NCI-H1694 (cell line): ENCODE results near the gene RAD52.

Source experiments
- DNase-seq: peaks from one replicate; lab custom pipeline; 2025; lab: John Stamatoyannopoulos, UW

Gene RAD52

DNA sequence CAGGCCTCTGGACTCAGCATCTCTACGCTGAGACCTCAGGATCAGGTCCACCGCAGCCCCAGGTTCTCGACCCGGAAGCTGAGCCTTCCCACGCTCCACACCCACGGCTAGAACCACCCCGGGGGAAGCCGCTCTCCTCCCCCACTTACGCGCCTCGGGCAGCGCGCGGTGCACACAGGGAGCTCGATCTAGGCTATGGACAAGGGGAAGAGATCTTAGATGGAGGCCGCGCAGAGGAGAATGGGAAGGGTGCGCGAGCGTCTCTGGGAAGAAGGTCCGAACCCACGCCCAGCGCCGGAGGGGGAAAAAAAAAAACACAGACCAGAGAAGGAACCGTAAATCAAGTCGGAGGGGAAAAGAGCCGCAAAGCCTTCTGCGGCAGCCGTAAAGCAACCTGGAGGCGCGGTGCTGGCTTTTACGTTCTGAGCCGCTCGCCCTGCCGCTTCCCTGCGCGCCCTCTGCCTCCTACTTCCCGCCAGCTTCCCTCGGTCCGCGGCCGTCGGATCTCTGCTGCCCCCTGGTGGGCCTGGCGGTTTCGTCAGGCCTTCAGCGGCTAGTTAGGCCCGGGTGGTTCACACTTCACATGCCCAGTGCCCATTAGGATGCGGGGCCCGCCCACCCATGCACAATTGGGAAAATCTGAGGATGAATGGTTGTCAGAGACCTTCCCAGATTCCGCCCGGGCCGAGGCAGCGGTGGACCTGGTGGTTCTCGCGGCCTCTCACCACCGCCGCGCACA, at the start of gene RAD52:
Gene RAD52 (minus strand): TSS at position 242 of the 739 bp plus-strand sequence. CDS start 16,636 bp downstream, outside the sequence.
- peak; percentile 99 for DNase-seq

DNA sequence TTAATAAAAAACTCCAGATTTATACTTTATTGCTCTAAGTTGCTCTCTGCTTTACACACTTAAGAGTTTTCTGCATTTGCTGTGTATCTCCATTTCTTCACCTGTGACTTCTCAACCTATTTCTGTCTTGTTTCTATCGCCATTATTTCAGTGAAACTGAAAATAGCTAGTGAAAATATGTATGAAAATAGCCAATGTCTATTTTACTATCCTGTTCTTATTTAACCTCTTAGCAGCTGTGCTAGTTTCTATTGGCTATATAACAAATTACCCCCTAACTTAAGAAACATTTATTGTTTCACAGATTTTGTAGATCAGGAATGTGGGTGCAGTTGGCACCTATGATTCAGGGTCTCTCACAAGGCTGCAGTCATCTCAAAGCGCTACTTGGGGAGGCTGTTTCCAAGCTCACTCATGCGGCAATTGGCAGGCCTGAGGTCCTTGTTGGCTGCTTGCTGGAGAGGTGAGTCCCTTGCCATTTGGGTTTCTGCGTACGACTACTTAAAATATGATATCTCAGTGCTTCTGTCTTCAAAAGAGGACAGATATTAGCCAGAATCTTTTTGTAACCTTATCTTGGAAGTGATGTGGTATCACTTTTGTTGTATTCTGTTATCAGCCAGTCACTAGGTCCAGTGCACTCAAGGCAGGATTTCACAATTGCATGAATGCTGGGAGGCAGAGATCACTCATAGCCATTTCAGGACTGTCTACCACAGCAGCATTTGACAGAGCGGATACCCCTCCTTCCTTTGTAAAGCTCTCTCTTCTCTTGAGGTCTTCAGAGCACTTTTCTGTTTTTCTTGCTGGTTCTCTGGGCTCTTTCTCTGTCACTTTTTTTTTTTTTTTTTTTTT, 48.8 kb upstream of the RAD52 start:
- DNase-seq = no peak

DNA sequence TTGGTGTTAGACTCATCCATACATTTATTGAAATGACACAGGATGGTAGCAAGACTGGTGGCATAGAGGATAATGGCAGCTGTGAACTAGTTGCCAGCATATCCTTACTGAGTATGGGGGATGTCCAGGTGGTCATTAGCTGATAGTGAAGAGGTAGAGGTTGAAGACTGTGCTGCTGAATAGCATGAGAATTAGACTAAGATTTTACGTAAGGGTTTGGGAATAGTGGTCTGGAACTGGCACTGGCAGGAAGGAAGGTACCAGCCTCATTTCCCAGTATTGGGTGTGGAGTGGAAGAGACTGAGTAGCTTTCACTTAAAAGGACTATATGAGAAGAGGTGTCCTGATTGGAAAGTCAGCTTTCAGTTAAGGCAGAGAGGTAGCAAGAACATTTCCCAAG, 48.0 kb upstream of the RAD52 start:
- no peak for DNase-seq

DNA sequence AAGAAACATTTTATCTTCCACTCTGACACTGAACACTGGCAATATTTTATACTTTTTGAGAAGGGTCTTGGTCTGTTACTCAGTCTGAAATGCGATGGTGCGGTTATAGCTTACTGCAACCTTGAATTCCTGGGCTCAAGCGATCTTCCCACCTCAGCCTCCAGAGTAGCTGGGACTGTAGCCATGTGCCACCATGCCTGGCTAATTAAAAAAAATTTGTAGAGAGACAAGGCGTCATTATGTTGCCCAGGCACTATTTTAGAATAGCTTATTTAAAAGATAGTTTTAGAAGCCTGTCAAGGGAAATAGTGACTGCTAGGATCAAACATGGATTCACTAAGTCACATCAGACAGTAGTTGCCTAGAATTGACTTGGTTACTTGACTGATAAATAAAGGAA, 47.4 kb upstream of the RAD52 start:
- DNase-seq = no peak

DNA sequence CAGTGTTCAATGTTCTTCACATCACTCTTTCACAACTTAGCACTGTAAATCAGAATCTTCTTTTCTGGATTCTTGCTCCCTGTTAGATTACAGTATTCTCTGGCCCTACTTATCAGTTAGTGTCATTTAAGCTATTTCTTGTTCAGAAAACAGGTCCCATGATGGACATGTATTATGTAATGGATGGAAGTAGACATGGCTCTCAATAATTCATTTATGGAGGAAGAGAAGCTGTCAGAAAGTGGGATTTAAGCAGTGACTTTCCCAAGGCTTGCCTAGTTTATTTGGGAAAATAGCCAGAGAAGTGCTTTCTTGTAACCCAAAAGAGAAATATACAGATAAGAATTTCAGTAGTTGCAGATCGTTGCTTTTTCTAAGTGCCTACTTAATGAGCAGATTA, 43.2 kb upstream of the RAD52 start:
- DNase-seq = no peak

DNA sequence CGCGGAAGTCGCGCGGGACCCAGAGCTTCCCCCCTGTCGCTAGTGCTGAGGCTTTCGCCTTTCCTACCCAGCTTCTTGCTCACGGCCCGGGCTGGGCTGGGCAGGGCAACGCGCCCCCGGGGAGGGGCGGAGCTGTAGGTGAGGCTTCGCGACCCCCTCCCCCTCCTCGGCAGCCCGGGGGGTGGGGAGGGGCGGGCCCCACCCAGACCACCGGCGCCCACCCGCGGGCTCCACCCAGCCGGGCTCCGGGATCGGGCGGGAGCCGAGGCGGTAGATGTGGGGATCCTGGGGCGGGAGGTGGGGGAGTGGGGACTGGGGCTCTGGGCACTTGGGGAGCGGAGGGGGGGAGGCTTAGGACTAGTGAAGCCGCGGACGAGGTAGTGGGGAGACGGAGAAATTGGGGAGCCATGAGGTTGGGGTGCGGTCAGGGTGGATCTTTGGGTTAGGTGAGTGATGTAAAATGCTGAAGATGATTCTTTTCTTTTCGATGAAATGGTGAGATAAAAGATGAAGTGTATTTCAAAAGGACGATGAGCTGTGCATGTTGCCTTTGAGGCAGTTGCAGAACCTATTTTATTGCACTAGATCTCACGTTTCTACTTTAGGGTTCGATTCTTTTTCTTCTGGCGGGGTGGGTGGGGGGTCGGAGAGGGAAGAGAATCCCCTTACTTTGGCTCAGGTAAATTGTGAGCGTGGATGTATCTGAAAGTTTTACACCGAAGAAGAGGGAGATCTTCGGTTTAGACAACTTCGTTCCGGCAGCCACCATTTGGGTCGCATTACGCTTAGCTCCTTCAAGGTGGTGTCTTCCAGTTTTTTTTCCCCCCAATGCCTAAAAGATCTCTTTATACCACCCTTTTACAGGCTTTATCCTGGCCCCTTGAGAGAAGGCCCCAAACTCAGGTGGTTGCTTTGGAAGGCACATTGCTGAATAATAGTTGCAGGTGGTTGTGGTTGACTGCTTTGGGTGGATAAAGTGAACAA, 42.1 kb upstream of the RAD52 start:
- peak; percentile 47 for DNase-seq

DNA sequence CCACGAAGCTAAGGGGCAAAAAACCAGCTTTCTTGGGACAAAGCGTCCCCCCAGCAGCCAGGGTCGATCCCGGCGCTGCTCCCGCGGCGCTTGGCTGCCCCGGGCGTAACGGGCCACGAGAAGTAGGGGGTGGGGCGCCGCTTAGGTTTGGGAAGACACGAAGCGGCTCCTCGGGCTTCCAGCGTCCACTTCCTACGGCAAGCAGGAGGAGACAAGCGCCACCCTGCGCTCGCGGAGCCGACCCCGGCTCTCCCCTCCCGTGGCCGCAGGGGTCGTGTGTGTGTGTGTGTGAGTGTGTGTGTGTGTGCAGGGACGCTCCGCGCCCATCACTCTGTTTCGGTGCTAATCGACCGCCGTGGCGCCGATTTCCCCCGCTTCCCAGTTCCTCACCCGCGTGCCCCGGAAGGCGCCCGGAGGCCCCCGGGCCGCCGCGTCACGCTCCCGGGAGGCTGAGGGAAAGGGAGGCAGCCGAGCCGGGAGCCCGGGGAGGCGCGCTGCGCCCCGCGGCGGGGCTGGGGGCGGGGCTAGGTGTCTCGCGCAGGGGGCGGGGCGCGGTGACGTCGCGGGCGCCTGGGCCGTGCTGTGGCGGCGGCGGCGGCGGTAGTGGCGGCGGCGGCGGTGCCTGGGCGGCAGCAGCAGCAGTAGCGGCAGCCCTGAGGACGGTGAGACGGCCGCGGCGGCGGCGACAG, 41.3 kb upstream of the RAD52 start, which contains the start of gene ERC1:
Gene ERC1 (plus strand): TSS at position 563 of the 689 bp plus-strand sequence. CDS start 36,681 bp downstream, outside the sequence.
- DNase-seq = peak; percentile 76

DNA sequence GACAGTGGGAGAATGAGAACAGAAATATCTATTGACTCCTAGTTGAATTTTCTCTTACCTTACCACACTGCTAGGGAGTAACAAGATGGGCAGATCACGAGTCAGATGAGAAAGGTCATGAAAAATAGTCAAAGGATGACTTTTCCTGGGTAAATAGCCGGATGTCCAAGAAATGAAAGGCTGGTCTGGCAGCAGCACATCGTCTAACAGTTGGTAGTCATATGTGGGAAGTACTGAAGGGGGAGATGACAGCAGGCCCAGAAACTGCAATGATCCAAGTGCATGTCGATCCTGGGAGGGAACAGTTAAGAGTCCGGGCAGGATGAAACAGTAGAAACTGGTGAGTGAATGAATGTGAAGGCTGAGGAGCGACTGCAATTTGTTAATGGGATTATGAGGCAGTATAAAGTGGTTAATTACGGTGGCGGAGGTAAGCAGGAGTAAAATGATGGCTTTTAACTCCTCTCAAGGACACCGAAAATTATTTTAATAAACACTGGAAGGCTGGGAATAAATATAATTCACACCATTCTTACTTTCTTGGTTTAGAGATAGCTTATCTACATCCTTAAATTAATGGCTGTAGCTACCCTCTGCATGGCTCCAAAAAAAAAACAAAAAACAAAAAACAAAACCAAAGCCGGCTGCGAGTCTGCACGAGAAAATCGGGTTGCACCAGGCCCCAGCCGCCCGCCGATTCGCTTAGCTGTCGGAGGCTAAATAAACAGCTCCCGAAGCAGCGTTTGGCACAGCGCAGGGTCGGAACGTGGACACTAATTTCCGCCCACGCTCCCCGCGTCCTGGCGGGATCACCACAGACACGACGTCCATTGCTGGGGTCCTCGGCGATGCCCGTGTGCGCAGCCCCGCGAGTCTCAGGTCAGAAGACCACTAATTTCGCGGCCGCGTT, 40.5 kb upstream of the RAD52 start:
- DNase-seq = peak; percentile 49

DNA sequence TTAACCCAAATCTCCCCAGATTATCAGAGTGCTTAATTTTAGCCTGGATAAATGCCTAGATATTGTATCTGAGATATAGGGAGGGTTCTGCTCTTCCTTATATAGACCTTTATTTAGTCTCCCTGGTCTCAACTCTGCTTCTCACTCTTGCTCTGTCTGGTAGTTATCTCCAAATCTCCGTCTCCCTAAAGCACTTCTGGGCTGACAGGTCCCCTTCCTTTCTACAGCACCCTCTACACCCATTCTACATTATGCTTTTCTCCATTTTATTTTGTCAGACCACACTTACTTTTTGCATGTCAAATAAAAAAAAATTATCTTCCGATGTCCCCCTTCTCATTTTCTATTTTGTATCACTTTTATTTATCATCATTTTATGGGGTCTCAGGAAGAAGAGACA, 39.6 kb upstream of the RAD52 start:
- no peak for DNase-seq

DNA sequence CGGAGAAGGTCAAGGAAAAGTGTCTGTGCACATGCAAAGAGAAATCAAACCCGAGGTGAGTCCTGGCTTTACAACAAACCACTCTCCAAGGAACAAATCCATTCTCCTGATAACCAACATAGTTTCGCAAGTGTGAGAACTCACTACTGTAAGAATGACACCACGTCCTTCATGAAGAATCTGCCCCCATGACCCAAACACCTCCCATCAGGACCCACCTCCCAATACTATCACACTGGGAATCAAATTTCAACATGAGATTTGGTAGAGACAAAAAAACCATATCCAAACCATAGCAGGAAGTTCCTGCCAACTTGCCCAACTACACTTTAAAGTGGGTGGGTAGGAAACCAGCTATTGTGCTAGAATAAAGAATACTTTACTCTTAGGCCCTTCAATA, 39.2 kb upstream of the RAD52 start:
- DNase-seq = no peak

DNA sequence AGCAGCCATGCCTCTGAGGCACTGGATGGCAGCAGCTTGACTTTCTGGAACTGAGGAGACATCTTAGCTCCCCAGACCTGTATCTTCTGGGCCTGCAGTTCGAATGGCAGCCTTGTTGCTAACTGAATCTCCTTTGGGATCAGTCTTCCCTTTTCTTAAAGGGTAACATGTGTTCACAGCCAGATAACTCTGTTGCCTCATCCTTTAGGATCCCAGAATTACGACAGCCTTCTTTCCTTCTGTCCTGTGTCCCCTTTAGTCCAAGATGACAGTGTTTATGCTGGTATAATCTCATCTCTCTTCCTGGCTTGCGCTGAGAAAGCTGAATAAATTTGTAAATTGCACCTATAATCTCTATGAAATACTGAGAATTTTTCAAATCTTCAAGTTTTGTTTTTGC, 32.5 kb upstream of the RAD52 start:
- DNase-seq = no peak

DNA sequence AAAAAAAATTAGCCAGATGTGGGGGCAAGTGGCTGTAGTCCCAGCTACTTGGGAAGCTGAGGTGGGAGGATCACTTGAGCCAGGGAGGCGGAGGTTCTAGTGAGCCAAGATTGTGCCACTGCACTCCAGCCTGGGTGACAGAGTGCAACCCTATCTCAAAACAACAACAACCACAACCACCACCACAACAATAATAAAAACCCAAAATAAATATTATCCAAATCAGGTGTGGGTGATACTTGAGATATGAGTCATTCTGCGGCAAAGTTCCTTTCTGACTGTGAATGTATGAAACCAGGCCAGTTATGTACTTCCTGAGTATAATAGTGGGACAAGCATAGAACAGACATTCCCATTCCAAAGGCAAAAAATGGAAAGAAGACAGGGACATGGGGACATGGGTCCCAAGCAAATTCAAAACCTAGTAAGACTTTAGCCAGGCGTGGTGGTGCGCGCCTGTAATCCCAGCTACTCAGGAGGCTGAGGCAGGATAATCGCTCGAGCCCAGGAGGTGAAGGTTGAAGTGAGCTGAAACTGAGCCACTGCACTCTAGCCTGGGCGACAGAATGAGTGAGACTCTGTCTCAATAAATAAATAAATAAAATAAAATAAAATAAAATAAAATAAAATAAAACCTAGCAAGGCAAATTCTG, 31.8 kb upstream of the RAD52 start:
- no peak for DNase-seq

DNA sequence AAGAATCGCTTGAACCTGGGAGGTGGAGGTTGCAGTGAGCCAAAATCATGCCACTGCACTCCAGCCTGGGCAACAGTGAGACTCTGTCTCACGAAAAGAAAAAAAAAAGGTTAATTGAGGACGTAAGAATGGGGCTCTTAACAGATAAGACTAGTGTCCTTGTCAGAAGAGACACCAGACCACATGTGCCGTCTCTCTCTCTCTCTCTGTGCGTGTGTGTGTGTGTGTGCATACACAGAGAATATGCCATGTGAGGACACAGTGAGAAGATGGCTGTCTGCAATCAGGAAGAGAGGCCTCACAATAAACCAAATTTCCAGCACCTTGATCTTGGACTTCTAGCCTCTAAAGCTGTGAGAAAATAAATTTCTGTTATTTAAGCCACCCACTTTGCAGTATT, 29.9 kb upstream of the RAD52 start:
- DNase-seq = no peak

DNA sequence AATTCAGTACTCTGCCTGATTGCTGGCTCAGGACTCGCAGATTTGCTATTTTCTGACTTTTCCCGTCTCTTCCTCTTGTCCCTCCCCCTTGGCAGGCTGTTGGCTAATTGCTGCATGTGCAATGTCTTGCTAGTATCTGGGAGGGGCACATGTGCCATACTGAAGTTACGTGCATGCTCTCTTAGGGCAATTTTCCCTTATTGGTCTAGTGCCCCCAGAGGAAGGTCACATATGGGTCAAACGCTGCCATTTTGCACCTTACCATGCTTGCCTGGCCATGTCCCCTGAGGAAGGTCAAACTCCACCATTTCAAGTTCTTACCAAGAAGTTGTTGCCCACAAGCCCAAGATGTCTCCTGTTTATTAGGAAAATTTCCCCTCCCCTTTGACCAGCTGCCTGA, 27.7 kb upstream of the RAD52 start:
- no peak for DNase-seq

DNA sequence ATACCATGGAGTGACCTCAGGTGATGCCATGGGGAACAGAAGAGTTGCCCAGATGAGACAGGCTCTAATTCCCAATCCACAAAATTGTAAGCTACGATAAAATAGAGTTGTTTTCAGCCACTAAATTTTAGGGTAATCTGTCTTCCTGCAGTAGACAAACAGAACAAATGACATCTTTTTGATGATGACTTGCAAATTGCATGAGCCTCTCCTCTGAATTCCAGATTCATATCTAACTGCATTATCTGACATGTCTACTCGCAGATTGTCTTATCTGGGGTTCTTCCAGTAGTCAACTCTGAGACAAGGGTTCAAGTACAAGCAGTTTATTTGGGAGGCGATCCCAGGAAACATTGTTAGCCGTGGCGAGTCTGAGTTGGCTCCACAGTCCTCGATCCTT, 27.1 kb upstream of the RAD52 start:
- DNase-seq = no peak

DNA sequence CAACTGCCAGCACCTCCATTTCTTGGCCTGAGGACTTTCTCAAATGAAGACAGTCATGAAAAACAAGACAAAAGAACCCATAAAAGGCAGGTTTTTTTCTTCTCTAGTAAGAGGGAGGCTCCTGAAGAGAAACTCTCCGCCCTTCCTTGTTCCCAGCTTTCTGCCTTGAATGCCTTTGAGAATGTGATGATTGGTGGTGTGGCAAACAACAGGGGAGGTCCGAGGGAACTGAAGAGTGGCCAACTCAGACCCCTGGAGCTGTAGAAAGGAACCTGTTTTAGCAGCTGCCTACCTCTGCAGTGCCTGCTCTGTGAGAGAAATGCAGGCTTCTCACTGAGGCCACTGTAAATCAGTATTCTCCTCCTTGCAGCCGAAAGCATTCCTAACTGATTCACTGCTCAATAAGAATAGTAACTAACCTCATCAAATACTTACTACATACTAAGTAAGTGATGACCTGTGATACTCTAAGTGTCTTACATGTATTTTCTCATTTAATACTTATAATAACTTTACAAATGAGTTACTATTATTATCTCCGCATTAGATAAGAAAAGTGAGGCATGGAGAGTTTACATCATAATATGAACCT, 24.9 kb upstream of the RAD52 start:
- no peak for DNase-seq

DNA sequence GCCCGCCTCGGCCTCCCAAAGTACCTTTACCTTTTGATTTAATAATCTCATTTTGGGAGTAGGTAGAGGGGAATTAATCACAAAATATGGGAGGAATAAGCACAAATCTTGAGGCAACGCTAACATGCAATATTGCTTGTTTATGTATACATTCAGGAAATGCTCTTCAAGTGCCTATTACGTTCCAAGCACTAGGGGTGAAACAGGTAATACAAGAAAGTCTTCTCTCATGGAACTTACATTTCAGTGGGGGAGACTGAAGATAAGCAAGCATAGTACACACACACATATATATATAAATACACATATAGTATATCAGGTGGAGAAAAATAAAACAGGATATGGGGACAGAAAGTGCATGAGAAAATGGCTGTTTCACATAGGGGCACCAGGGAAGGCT, 22.5 kb upstream of the RAD52 start:
- no peak for DNase-seq

DNA sequence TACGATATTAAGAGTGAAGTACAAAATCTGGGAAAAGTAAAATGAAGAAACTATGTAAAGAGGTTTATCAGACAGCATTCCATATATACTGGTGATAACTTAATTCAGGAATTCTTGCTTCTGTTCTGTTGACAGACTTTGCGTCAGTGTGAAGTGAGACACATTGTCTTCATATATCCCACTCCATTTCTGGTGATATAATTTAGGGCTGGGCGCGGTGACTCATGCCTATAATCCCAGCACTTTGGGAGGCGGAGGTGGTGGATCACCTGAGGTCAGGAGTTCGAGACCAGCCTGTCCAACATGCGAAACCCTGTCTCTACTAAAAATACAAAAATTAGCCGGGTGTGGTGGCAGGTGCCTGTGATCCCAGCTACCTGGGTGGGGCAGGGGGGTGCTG, 20.3 kb upstream of the RAD52 start:
- no peak for DNase-seq

DNA sequence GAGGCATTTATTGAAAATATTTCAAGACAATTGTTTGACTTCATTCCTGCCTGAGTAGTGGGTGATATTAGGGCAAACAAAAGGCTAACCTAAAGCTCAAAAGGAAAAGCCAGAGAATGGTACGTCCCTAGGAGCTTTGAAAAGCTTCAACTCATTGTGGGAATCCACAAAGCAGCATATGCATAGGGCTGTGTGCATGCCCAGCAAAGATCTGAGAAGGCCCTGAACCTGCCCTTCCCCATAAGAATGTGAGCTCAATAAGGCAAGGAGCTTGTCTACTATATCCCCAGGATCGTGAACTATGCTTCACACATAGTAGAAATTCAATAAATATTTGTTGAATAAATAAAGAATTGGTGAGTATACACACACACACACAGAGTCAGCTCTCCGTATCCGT, 19.1 kb upstream of the RAD52 start:
- peak; percentile 35 for DNase-seq
